Measurements from ENCODE around the gene SCD5. TPM values are rescaled to one million over a fixed set of nuclear protein-coding genes. Genes with fewer than 3 reads are reported as not detected.

SCD5 gene
- total and polyA plus RNA-seq, 2 of the 8 experiments (the other 6 are each of a cell fraction or from before 2014, with no cell fraction given) = 0.92 to 1.2 TPM

- TF ChIP-seq CHD7 (IDR thresholded peaks at IDR 0.05; ENCODE audit: insufficient replicate concordance, low read length) = no peak
- TF ChIP-seq HDAC6 (IDR thresholded peaks at IDR 0.05; ENCODE audit: low read depth, low read length) = no peak
- TF ChIP-seq GTF2F1 (IDR thresholded peaks at IDR 0.05; ENCODE audit: borderline replicate concordance, low read depth, low read length) = no peak
- no peak for TF ChIP-seq KDM5A (IDR thresholded peaks at IDR 0.05; ENCODE audit: low read length)
Observed at GRCh38 chr4:82705928-82706300, 92.7 kb downstream of the SCD5 start (continued).
